IMR-90 (cell line): Measurements from ENCODE around the gene C13orf46.

ENCODE experiments used
- MAZ ChIP-seq: IDR thresholded peaks from 2 replicates; pipeline ENCODE4 v1.6.1; 2012; ENCODE audit warnings: low read depth, mild to moderate bottlenecking, low read length, improper control_type of control experiment, moderate library complexity, borderline replicate concordance
- NFE2L2 ChIP-seq: fragments of 150-350 bp; IDR thresholded peaks from 2 replicates; pipeline ENCODE4 v1.6.1; 2016; ENCODE audit warnings: low read depth, mild to moderate bottlenecking, low read length
- POLR2A ChIP-seq: IDR thresholded peaks from 2 replicates; pipeline ENCODE4 v1.6.1; 2012; ENCODE audit warnings: mild to moderate bottlenecking, low read depth, low read length
- RAD21 ChIP-seq: IDR thresholded peaks from 2 replicates; pipeline ENCODE4 v1.6.1; 2012; ENCODE audit warnings: low read length, improper control_type of control experiment
- RFX5 ChIP-seq: IDR thresholded peaks from 2 replicates; pipeline ENCODE4 v1.8.0; 2012; ENCODE audit warnings: low read depth, mild to moderate bottlenecking, low read length, moderate library complexity
- TF ChIP-seq, protein P1 (sequence below): conservative IDR thresholded peaks from 2 replicates; pipeline ENCODE4 v1.5.1; 2012; ENCODE audit warnings: mild to moderate bottlenecking, low read depth, low read length, improper control_type of control experiment

DNA sequence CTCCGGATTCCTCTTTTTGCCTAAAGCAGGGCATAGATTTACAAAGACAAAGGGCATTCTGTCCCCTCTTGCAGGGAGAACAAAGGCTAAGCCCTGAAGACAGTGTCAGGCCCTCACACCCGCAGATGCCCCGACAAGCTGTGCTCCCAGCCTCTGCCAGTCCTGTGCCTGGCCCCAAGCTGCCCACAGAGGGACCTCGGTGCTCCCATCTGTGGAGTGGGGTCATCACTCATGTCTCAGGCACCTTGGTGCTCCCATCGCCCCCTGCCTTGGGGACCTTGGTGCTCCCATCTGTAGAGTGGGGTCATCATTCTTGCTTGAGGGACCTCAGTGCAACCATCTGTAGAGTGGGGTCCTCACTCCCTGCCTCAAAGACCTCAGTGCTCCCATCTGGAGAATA lies 24.3 kb downstream of the C13orf46 start:
- TF ChIP-seq, protein P1, sequence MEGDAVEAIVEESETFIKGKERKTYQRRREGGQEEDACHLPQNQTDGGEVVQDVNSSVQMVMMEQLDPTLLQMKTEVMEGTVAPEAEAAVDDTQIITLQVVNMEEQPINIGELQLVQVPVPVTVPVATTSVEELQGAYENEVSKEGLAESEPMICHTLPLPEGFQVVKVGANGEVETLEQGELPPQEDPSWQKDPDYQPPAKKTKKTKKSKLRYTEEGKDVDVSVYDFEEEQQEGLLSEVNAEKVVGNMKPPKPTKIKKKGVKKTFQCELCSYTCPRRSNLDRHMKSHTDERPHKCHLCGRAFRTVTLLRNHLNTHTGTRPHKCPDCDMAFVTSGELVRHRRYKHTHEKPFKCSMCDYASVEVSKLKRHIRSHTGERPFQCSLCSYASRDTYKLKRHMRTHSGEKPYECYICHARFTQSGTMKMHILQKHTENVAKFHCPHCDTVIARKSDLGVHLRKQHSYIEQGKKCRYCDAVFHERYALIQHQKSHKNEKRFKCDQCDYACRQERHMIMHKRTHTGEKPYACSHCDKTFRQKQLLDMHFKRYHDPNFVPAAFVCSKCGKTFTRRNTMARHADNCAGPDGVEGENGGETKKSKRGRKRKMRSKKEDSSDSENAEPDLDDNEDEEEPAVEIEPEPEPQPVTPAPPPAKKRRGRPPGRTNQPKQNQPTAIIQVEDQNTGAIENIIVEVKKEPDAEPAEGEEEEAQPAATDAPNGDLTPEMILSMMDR: no peak
- TF ChIP-seq NFE2L2: no peak
- TF ChIP-seq RFX5: no peak
- TF ChIP-seq MAZ: no peak
- no peak for TF ChIP-seq RAD21
- no peak for TF ChIP-seq POLR2A
